Testis (tissue), 3 donors: ENCODE results near the gene ALDOB. TPM values are rescaled to one million over a fixed set of nuclear protein-coding genes. Genes with fewer than 3 reads are reported as not detected.
A peak's percentile ranks its signal among the peaks of the same experiment; 100 is the strongest.

Experiments used
- DNase-seq: peaks from one replicate; pipeline ENCODE4 v3.0.0-alpha.2; 2019
- H3K27ac ChIP-seq, 2 donors: fragments of 200-600 bp; sonication (generic); one replicate each; pipeline ENCODE4 v1.5.1; 2019
- H3K27me3 ChIP-seq: fragments of 200-600 bp; sonication (generic); one replicate; pipeline ENCODE4 v1.5.1; 2019
- H3K36me3 ChIP-seq: fragments of 200-600 bp; sonication (generic); one replicate; pipeline ENCODE4 v1.5.1; 2017; ENCODE audit warnings: low read depth; ENCODE audit errors: missing control alignments
- H3K4me1 ChIP-seq: fragments of 200-600 bp; sonication (generic); one replicate; pipeline ENCODE4 v1.5.1; 2019
- H3K4me3 ChIP-seq, 2 donors: fragments of 200-600 bp; sonication (generic); one replicate each; pipeline ENCODE4 v1.5.1; 2017 to 2019
- H3K9me3 ChIP-seq: fragments of 200-600 bp; sonication (generic); one replicate; pipeline ENCODE4 v1.5.1; 2017
- POLR2A ChIP-seq: fragments of 450-650 bp; IDR thresholded peaks from one replicate; pipeline ENCODE4 v1.6.1; 2017; ENCODE audit warnings: antibody characterized with exemption, mild to moderate bottlenecking, moderate library complexity
- WGBS, 2 donors: methylation state at CpG; one replicate each; pipeline ENCODE4 v1.1.5; 2018; 5-methylcytosine and 5-hydroxymethylcytosine counted together
- intact Hi-C: fragments of 100-400 bp; cut with DNase I; formaldehyde crosslinking; loops from one replicate; pipeline ENCODE4 v1.15.1; 2023; ENCODE audit warnings: low total_unique reads
- polyA plus RNA-seq: library from polyadenylated mRNA; stranded (reverse); fragments of 350-450 nt; fragmentation: Illumina TruSeq; extraction: RNeasy Lipid Tissue Mini Kit (QIAGEN cat#74804); gene quantifications from one replicate; pipeline ENCODE4 v1.2.3, GENCODE V29; 2014; ENCODE audit warnings: low read depth, low replicate concordance; ENCODE audit not compliant: insufficient read depth
- total RNA-seq, 2 donors: library from RNA; depleted of rRNA; stranded (reverse); fragments of >200 nt; gene quantifications; one replicate each; pipeline ENCODE4 v1.2.3, GENCODE V29; 2016
- TF ChIP-seq, protein P1 (sequence below), 3 experiments: fragments of 450-650 bp in 2 of 3; fragments of 200-600 bp in 1 of 3; sonication (generic) in 1 of 3; IDR thresholded peaks; one replicate each; pipeline ENCODE4 v1.5.1; 2016 to 2019; ENCODE audit warnings: antibody characterized with exemption in 3 of 3, mild to moderate bottlenecking in 2 of 3, moderate library complexity in 1 of 3

Gene ALDOB
- total and polyA plus RNA-seq, 3 donors from 2014 or later, result 0.79 to 1.9 TPM; not detected in 1

- Histone ChIP-seq H3K27me3 (no peaks in the 10 kb centered on the region), H3K27ac (peak overlapping the region in 1 of 2 donors; percentile 60), H3K36me3 (no peaks in the 10 kb centered on the region), H3K9me3 (no peaks in the 10 kb centered on the region), H3K4me3 (peak overlapping the region; percentile 55 to 66), H3K4me1 (no peaks in the 10 kb centered on the region)
- peak; percentile 86 for DNase-seq
- intact Hi-C loops, result no loop called here
- TF ChIP-seq, protein P1, sequence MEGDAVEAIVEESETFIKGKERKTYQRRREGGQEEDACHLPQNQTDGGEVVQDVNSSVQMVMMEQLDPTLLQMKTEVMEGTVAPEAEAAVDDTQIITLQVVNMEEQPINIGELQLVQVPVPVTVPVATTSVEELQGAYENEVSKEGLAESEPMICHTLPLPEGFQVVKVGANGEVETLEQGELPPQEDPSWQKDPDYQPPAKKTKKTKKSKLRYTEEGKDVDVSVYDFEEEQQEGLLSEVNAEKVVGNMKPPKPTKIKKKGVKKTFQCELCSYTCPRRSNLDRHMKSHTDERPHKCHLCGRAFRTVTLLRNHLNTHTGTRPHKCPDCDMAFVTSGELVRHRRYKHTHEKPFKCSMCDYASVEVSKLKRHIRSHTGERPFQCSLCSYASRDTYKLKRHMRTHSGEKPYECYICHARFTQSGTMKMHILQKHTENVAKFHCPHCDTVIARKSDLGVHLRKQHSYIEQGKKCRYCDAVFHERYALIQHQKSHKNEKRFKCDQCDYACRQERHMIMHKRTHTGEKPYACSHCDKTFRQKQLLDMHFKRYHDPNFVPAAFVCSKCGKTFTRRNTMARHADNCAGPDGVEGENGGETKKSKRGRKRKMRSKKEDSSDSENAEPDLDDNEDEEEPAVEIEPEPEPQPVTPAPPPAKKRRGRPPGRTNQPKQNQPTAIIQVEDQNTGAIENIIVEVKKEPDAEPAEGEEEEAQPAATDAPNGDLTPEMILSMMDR (IDR thresholded peaks at IDR 0.05), result peak; percentile 16 to 52 (median 28)
- no peak for TF ChIP-seq POLR2A
- WGBS, 2 donors, result 1 to 2% methylated on average over 26 to 40 of the region's 40 CpGs
These were observed 13.6 kb upstream of the ALDOB start for GRCh38 chr9:101449071-101449721.

DNA sequence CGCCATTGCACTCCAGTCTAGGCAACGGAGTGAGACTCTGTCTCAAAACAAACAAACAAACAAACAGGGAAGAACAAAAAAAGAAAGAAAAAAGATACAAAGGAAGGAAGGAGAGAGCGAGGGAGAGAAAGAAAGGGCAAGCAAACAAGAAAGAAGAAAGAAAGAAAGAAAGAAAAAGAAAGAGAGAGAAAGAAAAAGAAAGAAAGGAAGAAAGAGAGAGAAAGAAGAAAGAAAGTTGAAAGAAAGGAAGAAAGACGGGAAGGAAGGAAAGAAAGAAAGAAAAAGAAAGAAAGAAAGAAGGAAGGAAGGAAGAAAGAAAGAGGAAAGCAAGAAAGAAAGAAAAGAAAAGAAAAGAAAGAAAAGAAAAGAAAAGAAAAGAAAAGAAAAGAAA is 13.1 kb upstream of the ALDOB start:
- no peak for DNase-seq
- WGBS, 2 donors, result 41 to 45% methylated on average over 4 of the region's 4 CpGs
- Histone ChIP-seq H3K4me1 (no peaks in the 10 kb centered on the region), H3K27me3 (no peaks in the 10 kb centered on the region), H3K4me3 (peak overlapping the region; percentile 55 to 66), H3K36me3 (no peaks in the 10 kb centered on the region), H3K9me3 (no peaks in the 10 kb centered on the region), H3K27ac (no peak overlapping the region)
- TF ChIP-seq, protein P1 (IDR thresholded peaks at IDR 0.05), result no peak
- no peak for TF ChIP-seq POLR2A
- intact Hi-C loops, result no loop called here

DNA sequence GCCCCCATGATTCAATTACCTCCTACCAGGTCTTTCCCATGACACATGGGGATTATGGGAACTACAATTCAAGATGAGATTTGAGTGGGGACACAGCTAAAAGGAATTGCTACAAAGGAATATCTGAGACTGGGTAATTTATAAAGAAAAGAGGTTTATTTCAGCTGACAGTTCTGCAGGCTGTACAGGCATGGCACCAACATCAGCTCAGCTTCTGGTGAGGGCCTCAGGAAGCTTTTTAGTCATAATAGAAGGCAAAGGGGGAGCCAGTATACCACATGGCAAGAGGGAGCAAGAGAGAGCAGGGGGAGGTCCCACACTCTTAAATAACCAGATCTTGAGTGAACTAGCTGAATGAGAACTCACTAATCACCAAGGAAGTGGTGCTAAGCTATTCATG is 11.2 kb upstream of the ALDOB start:
- no peaks in the 10 kb centered on the region for H3K4me1 ChIP-seq
- H3K4me3 ChIP-seq, result no peak overlapping the region
- no peak for TF ChIP-seq POLR2A
- TF ChIP-seq, protein P1 (IDR thresholded peaks at IDR 0.05), result no peak
- no peaks in the 10 kb centered on the region for H3K27me3 ChIP-seq
- no peak overlapping the region for H3K27ac ChIP-seq
- no peaks in the 10 kb centered on the region for H3K36me3 ChIP-seq
- intact Hi-C loops, result no loop called here
- H3K9me3 ChIP-seq, result no peaks in the 10 kb centered on the region
- no peak for DNase-seq

DNA sequence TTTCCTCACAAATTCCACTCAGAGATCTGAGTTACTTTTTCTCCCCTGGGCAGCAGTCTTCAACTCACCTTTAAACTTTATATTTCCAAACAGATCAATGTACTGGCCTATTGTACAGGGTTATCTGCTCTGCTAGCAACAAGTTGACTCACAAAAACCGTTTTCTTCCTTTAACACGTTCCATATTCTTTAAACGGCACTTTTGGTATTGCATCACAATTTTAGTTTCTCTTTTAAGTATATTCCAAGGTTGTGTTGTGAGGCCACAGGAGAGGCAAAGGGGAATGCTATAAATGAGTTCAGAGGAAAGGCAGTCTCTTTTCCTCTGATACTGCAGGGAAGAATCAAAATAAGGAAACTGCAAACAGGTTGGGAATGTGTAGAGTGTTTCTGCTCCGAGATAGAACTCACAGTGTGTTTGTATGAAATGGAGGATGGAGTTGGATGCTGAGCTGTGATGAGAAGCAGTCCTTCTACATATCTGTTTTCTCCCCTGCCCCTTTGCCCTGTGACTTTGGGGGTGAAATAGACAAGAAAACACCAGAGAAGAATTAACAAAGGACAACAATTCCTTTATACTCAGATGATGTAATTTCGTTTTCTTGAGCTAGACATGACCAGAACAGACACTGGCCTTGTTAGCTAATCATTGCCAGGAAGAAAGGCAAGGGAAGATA is 9.9 kb upstream of the ALDOB start:
- TF ChIP-seq, protein P1 (IDR thresholded peaks at IDR 0.05), result no peak
- no peak for TF ChIP-seq POLR2A
- WGBS, 2 donors, result 58 to 59% methylated on average over 5 of the region's 5 CpGs
- no peak overlapping the region for H3K27ac ChIP-seq
- intact Hi-C loops, result no loop called here
- no peaks in the 10 kb centered on the region for H3K27me3 ChIP-seq
- H3K4me1 ChIP-seq, result no peaks in the 10 kb centered on the region
- no peak for DNase-seq
- no peak overlapping the region for H3K4me3 ChIP-seq
- no peaks in the 10 kb centered on the region for H3K36me3 ChIP-seq
- no peaks in the 10 kb centered on the region for H3K9me3 ChIP-seq
